ENCODE data around the gene SLFN12.
"Not testable (repeated sequence)": the region's sequence is repeated elsewhere in the genome, so short reads cannot be mapped to it uniquely, and the experiment has no call there.

The SLFN12 gene

DNA sequence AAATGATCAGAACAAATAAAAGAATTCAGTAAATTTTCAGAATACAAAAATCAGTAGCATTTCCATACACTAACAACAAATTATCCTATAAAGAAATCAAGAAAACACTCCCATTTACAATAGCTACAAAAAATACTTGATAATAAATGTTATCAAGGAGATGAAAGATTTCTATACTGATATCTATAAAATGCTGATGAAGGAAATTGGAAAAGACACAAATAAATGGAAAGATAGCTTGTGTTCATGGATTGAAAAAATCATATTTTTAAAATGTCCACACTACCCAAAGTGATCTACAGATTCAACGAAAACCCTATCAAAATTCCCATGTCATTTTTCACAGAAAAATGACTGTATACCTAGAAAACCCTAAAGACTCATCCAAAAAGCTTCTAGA, 18.1 kb downstream of the SLFN12 start:
- no peak for DNase-seq

DNA sequence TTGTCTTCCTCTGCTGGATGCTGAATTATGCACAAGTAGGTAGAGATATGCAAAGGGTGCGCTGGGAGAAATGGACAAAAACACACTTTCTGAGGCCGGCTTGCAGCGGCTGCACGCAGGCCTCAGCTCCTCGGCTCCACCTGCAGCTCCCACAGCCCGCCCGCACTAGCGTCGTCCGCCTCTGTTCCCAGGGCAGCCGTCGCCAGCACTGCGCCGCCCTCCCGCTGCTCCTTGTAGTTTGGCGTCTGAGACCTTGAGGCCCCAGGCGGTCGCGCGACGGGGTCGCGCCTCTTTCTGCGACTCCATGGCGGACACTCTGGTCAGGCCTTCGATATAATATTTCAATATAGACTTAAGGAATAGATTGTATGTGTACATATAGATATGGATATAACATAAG, 24.8 kb downstream of the SLFN12 start:
- DNase-seq: no peak

DNA sequence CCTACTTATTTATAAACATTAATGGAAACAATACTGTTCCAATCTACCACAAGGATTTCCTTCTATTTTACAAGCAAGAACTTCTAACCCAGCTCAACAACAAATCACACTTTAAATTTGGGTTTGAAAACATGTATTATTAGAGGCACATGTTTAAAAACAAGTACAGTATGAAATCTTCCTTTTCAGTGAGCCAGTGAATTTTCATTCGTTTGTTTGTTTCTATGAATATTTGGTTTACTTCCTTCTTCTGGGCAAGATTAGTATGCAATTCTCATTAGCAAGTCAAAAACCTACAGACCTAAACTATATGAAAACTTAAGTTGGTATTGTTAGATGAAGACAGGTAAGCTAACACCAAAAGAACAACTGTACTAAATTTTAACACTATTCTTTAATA, 25.7 kb downstream of the SLFN12 start:
- no peak for DNase-seq

DNA sequence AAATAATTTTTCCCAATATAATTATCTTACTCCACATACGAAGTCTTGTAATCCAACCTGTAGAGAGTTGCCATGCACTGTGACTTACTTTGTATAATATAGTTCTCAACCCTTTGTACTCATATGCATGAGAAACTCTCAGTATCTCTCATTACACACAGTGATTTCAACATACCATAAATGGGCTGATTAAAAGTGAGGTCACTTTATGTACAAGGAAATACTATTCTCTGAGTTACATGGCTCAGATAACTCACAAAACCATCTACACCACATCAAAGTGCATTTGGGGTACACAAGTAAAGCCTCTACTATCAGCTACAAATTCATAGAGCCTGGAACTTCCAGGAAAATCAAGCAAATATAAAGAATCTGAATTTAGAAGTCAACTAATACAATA, 27.9 kb downstream of the SLFN12 start:
- no peak for DNase-seq

DNA sequence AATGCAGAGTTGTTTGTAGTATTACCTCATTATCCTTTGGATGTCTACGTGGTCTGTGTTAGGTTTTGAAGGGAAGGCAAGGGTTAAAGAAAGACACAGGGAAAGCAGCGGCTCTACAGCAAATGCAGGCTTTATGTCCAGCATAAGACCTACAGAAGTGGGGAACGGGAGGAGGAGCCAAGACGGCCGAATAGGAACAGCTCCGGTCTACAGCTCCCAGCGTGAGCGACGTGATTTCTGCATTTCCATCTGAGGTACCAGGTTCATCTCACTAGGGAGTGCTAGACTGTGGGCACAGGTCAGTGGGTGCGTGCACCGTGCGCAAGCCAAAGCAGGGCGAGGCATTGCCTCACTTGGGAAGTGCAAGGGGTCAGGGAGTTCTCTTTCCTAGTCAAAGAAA, 38.5 kb downstream of the SLFN12 start:
- DNase-seq: not testable (repeated sequence)

DNA sequence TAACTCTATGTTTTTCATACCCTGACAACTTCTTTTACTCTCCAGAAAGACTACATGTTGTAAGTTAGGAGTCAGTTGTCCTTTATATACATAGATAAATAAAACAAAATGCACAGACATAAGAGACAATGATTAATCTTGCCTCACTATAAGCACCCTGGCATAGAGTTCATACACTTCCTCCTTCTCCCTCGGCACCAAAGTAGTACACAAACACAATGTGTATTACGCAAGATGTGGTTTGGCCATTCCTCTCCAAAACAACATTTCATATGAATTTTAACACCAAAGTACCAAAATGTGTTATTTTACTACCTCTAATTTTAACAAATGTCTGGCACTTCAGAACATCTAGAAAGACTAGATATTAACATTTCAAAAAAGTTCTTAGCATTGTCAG, 41.6 kb downstream of the SLFN12 start:
- DNase-seq: no peak

DNA sequence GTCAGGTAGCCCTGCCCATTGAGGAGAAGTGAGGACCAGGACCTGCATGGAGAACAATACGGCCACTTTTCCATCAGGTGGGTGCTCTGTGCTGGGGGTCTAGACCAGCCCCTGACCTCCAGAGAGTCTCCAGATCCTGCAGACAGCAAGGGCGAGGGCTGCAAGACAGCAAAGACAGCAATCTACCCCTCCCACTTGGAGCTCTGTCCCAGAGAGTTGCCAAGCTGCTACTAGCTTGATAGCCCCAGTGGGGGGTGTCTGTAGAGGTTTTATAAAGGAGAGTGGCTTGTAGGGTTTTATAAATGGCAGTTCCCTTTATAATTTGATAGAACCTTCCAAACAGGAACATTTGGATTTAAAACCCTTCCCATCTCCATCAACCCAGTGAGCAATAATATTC, 42.1 kb downstream of the SLFN12 start:
- DNase-seq: no peak

DNA sequence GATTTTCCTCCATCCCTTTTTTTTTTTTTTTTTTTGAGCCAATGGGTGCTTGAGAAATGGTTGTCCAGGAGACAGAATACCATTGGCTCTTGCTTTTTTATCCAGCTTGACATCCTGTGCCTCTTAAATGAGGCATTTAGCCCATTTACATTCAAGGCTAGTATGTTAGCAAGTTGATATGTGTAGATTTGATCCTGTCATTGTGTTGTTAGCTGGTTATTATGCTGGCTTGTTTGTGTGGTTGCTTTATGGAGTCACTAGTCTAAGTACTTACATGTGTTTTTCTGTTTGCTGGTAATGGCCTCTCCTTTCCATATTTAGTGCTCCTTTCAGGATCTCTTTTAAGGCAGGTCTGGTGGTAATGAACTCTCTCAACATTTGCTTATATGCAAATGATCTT, 44.8 kb downstream of the SLFN12 start:
- no peak for DNase-seq

DNA sequence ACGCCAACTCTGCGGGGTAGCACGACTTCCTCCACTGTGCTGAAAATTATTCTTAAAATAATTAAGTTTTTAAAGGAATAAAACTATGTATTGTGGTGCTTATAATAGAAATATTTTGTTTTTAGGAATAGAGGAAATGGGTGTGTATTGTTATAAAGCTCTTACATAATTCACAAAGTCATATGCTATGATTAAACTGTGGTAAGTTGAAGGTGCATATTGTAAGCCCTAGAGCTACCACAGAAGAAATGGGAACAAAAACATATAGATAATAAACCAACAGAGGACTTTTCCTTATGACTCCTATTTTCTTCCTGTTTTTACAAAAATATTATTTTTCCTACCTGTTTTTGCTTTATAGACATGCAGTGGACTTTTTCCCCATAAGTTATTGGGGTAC, 54.6 kb downstream of the SLFN12 start:
- DNase-seq: no peak

DNA sequence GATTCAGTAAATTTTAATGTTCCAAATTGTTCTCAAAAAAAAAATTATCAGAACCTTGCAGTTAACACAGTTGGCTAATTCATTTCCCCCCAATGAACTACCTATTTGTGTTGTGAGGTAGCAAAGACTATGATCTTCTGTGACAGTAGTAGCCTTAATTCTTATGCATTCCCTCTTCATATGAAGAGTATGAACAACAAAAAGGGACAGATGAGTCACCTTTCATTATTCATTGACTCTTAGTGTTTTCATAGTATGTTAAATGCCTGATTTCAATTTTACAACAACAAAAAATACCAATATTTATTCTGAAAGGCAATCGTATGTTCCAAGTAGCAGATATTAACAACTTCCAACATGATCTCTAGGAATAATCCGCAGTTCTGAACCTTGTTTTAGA, 55.2 kb downstream of the SLFN12 start:
- no peak for DNase-seq

DNA sequence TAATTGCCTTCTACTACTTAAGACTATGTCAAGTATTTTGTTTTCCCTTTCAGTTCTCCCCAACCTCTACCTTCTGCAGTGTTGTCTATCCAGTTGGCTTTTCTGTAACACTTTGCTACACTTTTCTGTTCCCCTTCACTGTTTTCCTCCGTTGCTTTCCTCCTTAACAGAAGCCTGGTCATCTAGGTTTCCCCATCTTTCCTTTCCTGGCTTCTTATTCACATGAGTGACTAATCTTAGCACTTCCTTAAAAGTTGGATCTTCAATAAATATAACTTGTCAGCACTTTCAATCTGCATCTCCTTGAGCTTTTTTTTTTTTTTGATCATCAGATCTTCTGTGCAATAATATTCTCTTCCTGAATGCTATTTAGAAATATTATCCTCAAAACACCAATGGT, 56.1 kb downstream of the SLFN12 start:
- no peak for DNase-seq

DNA sequence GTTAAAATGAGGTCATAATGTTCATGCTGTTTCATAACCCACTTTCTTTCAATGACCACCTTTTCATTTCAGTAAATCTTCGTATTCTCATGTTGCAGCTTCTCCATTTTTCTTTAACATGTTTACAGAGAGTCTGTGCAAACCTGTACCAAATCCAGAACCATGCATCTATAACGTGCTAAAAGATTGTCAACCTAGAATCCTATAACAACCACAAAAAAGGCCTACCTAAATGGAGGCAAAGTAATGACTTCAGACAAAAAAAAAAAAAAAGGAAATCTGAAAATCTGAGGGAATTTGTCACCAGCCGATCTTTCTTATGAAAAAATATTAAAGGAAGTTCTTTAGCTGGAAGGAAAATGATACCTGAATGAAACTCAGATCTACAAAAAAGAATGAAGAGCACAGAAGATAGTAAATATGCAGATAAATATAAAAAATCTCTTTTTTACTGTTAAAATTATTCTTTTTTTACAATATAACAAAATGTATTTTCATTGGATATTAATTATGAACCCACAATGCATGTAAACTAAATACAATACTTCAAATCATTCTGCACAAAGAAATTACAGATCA, 57.4 kb downstream of the SLFN12 start:
- DNase-seq: no peak

DNA sequence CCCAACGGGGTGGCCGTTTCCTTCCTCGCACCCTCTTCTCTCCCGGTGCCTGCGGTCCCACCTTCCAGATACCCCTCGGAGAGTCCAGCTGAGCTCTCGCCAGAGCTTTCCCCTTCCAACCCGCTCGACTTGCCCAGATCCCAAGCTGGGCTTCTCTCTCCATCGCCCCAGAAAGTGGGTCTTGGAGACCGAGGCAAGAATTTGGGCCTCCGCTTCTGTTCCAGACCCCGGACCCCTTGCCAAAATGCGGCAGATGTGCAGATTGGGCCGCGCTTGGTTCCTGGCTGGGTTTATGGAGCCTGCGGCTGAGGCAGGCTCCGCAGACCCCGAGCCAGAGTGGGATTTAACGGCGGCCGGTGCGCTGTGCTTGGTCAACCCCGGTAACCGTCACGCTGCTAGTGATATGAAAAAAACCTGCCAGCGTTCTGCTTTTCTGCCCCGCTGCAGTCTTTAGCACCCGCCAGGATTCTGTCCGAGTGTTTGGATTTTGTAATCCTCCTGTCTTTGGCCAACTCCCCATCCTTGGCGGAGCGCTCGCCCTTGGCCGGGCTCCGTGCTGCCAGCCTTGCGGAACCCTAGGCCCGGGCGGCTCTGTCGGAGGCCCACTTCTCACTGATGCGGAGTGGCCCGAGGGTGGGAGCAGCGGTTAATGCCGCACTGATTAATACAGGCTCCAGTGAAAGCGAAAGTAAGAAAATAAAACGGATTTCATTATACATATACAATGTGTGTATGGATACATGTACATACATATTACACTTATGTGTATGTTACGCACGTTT, 58.1 kb downstream of the SLFN12 start:
- peak in 16 of 56 donors; percentile 2 to 32 (median 8) for DNase-seq

DNA sequence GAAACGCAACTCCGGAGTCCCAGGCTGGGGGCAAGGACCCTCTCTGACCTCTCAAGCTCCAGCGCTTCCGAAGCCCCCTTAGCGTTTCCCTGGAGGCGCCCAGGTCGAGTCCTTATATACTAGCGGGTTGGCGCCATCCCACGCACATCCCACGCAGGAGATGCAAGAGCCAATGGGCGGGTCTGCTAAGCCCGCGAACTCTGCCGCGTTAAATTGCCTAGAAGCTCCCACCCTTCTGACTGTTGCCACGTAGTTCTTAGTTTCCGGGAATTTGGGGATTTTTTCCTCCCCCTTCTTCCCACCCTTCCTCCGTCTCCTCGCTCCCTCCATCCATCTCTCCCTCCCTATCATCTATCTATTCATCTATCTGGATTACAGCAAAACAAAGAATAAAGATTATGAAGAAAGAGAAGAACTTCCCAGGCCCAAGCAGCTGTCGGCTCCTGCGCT, 58.7 kb downstream of the SLFN12 start, which contains the start of gene SLFN11:
TSS of gene SLFN11 (minus strand) at position 88 of the 450 bp plus-strand sequence. CDS start 9,814 bp downstream, outside the sequence.
- DNase-seq: peak in 37 of 56 donors; percentile 4 to 60 (median 24)

DNA sequence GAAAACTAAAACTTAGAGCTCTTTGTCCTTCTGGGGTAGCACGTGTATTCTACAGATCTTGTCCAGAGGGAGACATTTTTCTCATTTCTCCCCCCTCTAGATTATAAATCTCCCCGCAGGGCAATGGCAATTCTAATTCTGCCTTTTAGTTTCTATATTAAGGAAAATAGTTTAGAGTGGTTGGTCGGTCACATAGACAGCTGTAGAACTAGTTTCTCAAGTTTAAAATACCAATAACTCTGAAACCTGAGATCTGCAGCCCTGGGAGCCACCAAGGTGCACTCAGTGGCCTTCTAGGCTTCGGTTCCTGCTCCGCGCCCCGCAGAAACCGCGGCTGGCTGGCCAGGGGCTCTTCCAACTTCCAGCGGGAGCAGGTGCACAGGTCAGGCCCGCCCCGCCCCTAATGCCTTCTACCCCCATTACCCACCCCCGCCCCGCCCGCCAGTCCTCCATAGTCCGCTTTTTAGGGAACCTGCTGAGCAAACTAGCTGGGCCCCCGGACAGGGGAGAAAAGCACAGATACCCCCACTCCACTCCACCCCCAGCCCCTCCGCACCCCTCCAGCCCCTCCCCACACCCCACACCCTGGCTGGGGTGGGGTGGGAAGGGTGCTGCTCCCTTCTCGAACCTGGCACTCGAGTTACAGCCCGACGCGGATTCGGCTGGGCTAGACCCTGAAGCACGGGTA, 59.3 kb downstream of the SLFN12 start:
- no peak for DNase-seq

DNA sequence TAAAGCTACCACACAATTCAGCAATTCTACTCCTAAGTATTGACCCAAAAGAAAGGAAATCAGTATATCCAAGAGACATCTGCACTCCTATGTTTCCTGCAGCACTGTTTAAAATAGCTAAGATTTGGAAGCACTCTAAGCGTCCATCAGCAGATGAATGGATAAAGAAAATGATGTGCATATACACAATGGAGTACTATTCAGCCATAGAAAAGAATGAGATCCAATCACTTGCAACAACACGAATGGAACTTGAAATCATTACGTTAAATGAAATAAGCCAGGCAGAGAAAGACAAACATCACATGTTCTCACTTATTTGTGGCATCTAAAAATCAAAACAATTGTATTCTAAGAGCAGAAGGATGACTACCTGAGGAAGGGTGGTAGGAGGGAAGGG, 60.4 kb downstream of the SLFN12 start:
- DNase-seq: no peak

DNA sequence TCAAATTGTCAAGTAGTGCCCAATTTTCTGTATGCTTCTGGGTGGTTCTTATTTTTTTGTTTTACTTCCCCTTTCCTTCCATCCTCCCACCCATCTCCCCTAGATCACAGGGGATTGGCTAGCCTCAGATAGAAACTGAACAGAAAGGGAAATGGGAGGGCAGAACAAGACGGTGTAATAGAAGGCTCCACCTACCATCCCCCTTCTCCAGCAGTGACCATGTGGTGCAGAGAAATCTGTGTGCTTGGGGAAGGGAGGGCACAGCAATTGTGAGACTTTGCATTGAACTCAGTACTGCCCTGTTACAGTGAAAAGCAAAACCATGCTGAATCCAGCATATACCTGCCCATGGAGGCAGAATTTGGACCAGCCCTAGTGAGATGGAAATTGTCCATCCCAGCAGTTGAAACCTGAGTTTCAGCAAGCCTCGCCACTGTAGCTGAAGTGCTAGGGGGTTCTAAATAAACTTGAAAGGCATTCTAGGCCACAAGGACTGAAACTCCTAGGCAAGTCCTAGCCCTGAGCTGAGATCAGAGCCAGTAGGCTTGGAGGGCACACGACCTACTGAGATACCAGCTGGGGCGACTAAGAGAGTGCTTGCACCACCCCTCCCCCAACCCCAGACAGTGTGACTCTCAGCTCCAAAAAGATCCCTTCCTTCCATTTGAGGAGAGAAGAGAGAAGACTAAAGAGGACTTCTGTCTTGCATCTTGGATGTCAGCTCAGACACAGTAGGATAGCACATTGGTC, 64.0 kb downstream of the SLFN12 start:
- peak in 8 of 56 donors; percentile 2 to 37 (median 12) for DNase-seq

DNA sequence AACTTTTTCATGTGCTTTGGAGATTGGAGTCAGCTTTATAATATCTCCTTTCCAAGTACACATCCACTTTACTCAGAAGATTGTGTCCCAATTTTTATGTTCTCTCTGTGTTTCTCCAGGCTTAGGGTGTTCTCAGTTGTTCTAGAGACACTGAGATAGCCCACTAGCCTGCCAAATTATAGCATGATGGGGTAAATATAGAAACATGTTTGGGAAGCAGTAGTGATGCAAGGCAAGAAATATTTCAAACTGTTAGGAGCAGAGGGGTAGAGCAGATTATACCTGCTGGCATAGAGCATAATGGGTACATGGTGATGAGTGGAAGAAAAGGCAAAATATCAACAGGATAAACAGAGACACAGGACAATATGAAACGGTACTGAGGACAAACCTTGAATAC, 71.3 kb downstream of the SLFN12 start:
- DNase-seq: no peak
